K562 (cell line): ENCODE data around the gene CD248. TPM values are rescaled to one million over a fixed set of nuclear protein-coding genes. Genes with fewer than 3 reads are reported as not detected.

Experiments
- MIER1 ChIP-seq: fragments of 450-650 bp; IDR thresholded peaks from 2 replicates; pipeline ENCODE4 v1.6.1; 2016; ENCODE audit warnings: antibody characterized with exemption, mild to moderate bottlenecking, low read depth
- TCF3 ChIP-seq: sonication (generic); formaldehyde crosslinking; IDR thresholded peaks from 2 replicates; pipeline ENCODE4 v1.4.0; 2020; ENCODE audit warnings: mild to moderate bottlenecking, missing genetic modification reagents
- polyA plus RNA-seq, 8 experiments: library from polyadenylated mRNA; depleted of rRNA in 4 of 8; stranded (reverse) in 5 of 8; unstranded in 3 of 8; fragments of >200 nt; fragmentation: Nextera tagmentation in 2 of 8; fragmentation: Illumina TruSeq in 1 of 8; extraction: Ambion mirVana in 2 of 8; extraction: Trizol in 1 of 8; gene quantifications; 2 replicates each; pipeline versions ENCODE4 v1.2.1 to v1.2.3, GENCODE V29; 2011 to 2014; ENCODE audit warnings: inconsistent platforms in 1 of 8, missing spikeins in 1 of 8
- total RNA-seq, 7 experiments: library from RNA; depleted of rRNA in 6 of 7; stranded (reverse); fragments of >200 nt in 6 of 7; fragmentation: Illumina TruSeq in 2 of 7; extraction: Trizol in 2 of 7; gene quantifications; 2 replicates each; pipeline versions ENCODE4 v1.2.1 to v1.2.3, GENCODE V29; 2011 to 2021; ENCODE audit warnings: low replicate concordance in 1 of 7
- TF ChIP-seq, protein P1 (sequence below): fragments of 450-650 bp; IDR thresholded peaks from 2 replicates; pipeline ENCODE4 v1.6.1; 2017; ENCODE audit warnings: antibody characterized with exemption, mild to moderate bottlenecking
- TF ChIP-seq, protein P2 (sequence below): fragments of 450-650 bp; formaldehyde crosslinking; IDR thresholded peaks from 2 replicates; pipeline ENCODE4 v1.4.0; 2020; ENCODE audit warnings: mild to moderate bottlenecking, moderate library complexity

Gene CD248
- total and polyA plus RNA-seq, 9 of the 15 experiments (the other 6 are each of a cell fraction or from before 2014, with no cell fraction given) = 0.09 TPM; not detected in 8

DNA sequence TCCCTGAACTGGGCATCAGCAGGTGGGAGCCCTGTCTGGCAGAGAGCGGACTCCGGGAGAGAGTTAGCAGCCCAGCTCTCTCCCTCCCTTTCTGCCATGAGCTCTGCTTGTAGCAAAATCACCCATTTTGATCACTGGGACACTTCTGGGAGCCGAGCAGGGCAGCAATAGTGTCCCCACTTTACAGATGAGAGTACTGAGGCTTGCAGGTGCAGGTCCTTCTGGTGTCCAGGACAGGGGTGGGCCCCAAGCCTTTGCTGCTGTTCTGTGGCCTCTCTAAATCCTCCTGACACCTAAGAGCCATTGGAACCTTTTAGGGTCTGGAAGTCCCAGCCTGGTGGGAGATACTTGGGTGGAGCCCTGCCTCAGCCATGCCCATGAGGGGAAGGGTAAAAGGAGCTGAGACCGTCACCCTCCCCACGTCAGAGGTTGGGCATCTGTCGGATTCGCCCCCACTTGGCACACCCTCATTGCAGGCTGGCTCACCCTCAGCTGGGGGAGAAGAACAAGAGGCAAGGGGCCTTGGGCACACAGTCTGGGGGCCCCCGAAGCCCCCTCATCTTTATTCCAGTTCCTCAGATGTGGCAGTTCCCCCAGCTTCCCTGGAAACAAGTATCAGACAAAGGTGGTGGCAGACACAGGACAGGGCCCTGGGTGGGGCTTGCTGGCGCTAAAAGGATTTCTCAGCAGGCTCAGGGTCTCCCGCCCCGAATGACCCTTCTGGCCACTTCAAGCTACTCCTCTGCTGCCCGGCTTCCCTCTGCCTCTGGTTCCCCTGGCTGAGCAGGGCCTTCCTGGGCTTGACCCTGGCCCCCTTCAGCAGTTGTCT lies 14.9 kb upstream of the CD248 start (continued):
- TF ChIP-seq, protein P1, sequence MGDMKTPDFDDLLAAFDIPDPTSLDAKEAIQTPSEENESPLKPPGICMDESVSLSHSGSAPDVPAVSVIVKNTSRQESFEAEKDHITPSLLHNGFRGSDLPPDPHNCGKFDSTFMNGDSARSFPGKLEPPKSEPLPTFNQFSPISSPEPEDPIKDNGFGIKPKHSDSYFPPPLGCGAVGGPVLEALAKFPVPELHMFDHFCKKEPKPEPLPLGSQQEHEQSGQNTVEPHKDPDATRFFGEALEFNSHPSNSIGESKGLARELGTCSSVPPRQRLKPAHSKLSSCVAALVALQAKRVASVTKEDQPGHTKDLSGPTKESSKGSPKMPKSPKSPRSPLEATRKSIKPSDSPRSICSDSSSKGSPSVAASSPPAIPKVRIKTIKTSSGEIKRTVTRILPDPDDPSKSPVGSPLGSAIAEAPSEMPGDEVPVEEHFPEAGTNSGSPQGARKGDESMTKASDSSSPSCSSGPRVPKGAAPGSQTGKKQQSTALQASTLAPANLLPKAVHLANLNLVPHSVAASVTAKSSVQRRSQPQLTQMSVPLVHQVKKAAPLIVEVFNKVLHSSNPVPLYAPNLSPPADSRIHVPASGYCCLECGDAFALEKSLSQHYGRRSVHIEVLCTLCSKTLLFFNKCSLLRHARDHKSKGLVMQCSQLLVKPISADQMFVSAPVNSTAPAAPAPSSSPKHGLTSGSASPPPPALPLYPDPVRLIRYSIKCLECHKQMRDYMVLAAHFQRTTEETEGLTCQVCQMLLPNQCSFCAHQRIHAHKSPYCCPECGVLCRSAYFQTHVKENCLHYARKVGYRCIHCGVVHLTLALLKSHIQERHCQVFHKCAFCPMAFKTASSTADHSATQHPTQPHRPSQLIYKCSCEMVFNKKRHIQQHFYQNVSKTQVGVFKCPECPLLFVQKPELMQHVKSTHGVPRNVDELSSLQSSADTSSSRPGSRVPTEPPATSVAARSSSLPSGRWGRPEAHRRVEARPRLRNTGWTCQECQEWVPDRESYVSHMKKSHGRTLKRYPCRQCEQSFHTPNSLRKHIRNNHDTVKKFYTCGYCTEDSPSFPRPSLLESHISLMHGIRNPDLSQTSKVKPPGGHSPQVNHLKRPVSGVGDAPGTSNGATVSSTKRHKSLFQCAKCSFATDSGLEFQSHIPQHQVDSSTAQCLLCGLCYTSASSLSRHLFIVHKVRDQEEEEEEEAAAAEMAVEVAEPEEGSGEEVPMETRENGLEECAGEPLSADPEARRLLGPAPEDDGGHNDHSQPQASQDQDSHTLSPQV = no peak
- TF ChIP-seq TCF3 (CRISPR knock-in tag) (no peak), MIER1 (no peak)
- TF ChIP-seq, protein P2, sequence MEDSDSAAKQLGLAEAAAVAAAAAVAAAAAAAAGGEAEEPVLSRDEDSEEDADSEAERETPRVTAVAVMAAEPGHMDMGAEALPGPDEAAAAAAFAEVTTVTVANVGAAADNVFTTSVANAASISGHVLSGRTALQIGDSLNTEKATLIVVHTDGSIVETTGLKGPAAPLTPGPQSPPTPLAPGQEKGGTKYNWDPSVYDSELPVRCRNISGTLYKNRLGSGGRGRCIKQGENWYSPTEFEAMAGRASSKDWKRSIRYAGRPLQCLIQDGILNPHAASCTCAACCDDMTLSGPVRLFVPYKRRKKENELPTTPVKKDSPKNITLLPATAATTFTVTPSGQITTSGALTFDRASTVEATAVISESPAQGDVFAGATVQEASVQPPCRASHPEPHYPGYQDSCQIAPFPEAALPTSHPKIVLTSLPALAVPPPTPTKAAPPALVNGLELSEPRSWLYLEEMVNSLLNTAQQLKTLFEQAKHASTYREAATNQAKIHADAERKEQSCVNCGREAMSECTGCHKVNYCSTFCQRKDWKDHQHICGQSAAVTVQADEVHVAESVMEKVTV (CRISPR knock-in tag) = no peak
- TF ChIP-seq, all 486 proteins: peak for 0
